ENCODE measurements around the gene BIRC2.

Gene BIRC2

DNA sequence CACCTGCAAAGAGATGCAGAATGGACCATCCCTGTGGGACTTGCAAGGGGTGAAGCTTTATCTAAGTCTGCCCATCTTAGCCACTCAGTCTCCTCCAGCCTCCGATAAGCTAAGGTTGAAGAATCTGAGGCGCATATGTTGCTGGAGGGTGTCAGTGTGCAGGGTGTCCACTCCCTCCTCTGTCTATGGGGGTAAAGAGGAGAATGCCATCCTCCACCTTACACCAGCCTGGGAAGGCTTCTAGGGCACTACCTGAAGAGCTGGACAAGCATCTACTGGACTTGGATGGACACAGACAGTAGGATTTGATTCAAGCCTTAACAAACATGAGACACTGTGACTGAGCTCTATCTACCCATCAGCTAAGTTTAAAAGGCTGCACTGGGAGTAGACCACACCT is 59.1 kb downstream of the BIRC2 start:
- Histone ChIP-seq H3K4me3 (ENCODE audit: low read length) (no peak overlapping the region), H3K79me2 (ENCODE audit: control insufficient read depth, low read length) (peaks cover 77% of the 10 kb centered on the region), H3K9me2 (replicated peaks; ENCODE audit: control insufficient read depth, low read length) (no peaks in the 10 kb centered on the region), H4K20me1 (ENCODE audit: control insufficient read depth, insufficient read depth, low read depth, low read length) (peaks cover 4% of the 10 kb centered on the region), H3F3A (ENCODE audit: control insufficient read depth, insufficient read depth) (peaks cover 4% of the 10 kb centered on the region), H3K4me1 (ENCODE audit: control insufficient read depth, low read length) (no peaks in the 10 kb centered on the region), H3K4me2 (ENCODE audit: low read length) (no peak overlapping the region), H3K27me3 (ENCODE audit: control insufficient read depth, low read length) (no peaks in the 10 kb centered on the region), H3K9me3 (ENCODE audit: control insufficient read depth, insufficient read depth, low read length) (no peaks in the 10 kb centered on the region), H3K27ac (ENCODE audit: low read depth, low read length) (no peak overlapping the region), H3K36me3 (ENCODE audit: control insufficient read depth, low read length) (peaks cover 74% of the 10 kb centered on the region)
- TF ChIP-seq EZH2phosphoT487 (IDR thresholded peaks at IDR 0.05; ENCODE audit: borderline replicate concordance, low read length), result no peak
- TF ChIP-seq, protein P1, sequence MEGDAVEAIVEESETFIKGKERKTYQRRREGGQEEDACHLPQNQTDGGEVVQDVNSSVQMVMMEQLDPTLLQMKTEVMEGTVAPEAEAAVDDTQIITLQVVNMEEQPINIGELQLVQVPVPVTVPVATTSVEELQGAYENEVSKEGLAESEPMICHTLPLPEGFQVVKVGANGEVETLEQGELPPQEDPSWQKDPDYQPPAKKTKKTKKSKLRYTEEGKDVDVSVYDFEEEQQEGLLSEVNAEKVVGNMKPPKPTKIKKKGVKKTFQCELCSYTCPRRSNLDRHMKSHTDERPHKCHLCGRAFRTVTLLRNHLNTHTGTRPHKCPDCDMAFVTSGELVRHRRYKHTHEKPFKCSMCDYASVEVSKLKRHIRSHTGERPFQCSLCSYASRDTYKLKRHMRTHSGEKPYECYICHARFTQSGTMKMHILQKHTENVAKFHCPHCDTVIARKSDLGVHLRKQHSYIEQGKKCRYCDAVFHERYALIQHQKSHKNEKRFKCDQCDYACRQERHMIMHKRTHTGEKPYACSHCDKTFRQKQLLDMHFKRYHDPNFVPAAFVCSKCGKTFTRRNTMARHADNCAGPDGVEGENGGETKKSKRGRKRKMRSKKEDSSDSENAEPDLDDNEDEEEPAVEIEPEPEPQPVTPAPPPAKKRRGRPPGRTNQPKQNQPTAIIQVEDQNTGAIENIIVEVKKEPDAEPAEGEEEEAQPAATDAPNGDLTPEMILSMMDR (IDR thresholded peaks at IDR 0.05; ENCODE audit: low read depth, low read length, poor library complexity, severe bottlenecking), result no peak

DNA sequence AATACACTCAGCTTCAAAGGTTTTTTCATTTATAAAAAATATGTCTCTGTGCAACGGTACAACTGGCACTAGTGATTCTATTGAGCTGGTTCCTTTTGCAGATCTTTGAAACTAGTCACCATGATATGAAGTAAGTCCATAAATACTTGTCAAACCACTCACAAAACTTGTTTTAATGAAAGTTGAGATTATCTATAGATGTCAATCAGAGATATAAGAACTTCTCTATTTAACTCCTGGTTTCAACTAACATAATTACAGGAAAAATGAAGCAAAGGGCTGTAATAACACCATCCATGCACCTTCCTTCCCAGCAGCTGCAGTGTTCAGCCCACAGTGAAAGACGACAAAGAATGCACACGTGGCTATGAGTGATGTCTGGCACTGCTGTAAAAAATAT is 60.9 kb downstream of the BIRC2 start:
- peaks cover 4% of the 10 kb centered on the region; the same call in 1 of the 2 replicates for H3F3A ChIP-seq (ENCODE audit: control insufficient read depth, insufficient read depth)
- H3K27ac ChIP-seq (ENCODE audit: low read depth, low read length), result no peak overlapping the region
- H3K36me3 ChIP-seq (ENCODE audit: control insufficient read depth, low read length), result peaks cover 59% of the 10 kb centered on the region
- H3K9me3 ChIP-seq (ENCODE audit: control insufficient read depth, insufficient read depth, low read length), result no peaks in the 10 kb centered on the region
- peaks cover 8% of the 10 kb centered on the region for H4K20me1 ChIP-seq (ENCODE audit: control insufficient read depth, insufficient read depth, low read depth, low read length)
- H3K4me2 ChIP-seq (ENCODE audit: low read length), result no peak overlapping the region
- TF ChIP-seq EZH2phosphoT487 (IDR thresholded peaks at IDR 0.05; ENCODE audit: borderline replicate concordance, low read length), result no peak
- TF ChIP-seq, protein P1 (IDR thresholded peaks at IDR 0.05; ENCODE audit: low read depth, low read length, poor library complexity, severe bottlenecking), result no peak
- H3K27me3 ChIP-seq (ENCODE audit: control insufficient read depth, low read length), result no peaks in the 10 kb centered on the region
- H3K9me2 ChIP-seq (replicated peaks; ENCODE audit: control insufficient read depth, low read length), result no peaks in the 10 kb centered on the region
- H3K79me2 ChIP-seq (ENCODE audit: control insufficient read depth, low read length), result peaks cover 92% of the 10 kb centered on the region
- H3K4me3 ChIP-seq (ENCODE audit: low read length), result no peak overlapping the region
- no peaks in the 10 kb centered on the region for H3K4me1 ChIP-seq (ENCODE audit: control insufficient read depth, low read length)

DNA sequence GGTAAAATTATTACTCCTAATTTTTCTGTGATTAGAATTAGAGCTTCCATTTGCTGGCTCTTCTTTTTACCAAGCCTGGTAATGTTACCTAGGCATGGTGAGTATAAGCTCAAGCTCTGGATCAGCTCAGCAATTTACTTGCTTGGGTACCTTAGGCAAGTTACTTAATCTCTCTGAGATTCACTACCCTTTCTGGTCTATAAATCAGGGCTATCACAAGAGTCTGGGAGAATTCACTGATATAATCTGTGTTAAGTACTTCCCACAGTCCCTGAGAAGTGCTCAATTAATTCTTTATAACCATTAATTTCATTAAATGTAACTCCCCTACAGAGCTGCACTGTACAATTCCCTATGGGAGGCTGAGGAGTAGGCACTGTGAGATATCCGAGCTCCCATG is 61.3 kb downstream of the BIRC2 start:
- Histone ChIP-seq H3K9me2 (replicated peaks; ENCODE audit: control insufficient read depth, low read length) (no peaks in the 10 kb centered on the region), H3F3A (ENCODE audit: control insufficient read depth, insufficient read depth) (peaks cover 4% of the 10 kb centered on the region; the same call in 1 of the 2 replicates), H3K27ac (ENCODE audit: low read depth, low read length) (no peak overlapping the region), H3K4me2 (ENCODE audit: low read length) (no peak overlapping the region), H3K27me3 (ENCODE audit: control insufficient read depth, low read length) (no peaks in the 10 kb centered on the region), H3K36me3 (ENCODE audit: control insufficient read depth, low read length) (peaks cover 58% of the 10 kb centered on the region), H3K4me3 (ENCODE audit: low read length) (no peak overlapping the region), H4K20me1 (ENCODE audit: control insufficient read depth, insufficient read depth, low read depth, low read length) (peaks cover 12% of the 10 kb centered on the region), H3K9me3 (ENCODE audit: control insufficient read depth, insufficient read depth, low read length) (no peaks in the 10 kb centered on the region), H3K79me2 (ENCODE audit: control insufficient read depth, low read length) (peaks cover 93% of the 10 kb centered on the region), H3K4me1 (ENCODE audit: control insufficient read depth, low read length) (no peaks in the 10 kb centered on the region)
- TF ChIP-seq EZH2phosphoT487 (IDR thresholded peaks at IDR 0.05; ENCODE audit: borderline replicate concordance, low read length), result no peak
- TF ChIP-seq, protein P1 (IDR thresholded peaks at IDR 0.05; ENCODE audit: low read depth, low read length, poor library complexity, severe bottlenecking), result no peak
